IMR-90 (cell line): ENCODE data around the gene ZNF175.

ENCODE experiments used
- FOS ChIP-seq: fragments of 150-350 bp; IDR thresholded peaks from 2 replicates; pipeline ENCODE4 v1.6.1; 2016; ENCODE audit warnings: low read depth, low read length
- RCOR1 ChIP-seq: IDR thresholded peaks from 2 replicates; pipeline ENCODE4 v1.6.1; 2012; ENCODE audit warnings: mild to moderate bottlenecking, low read length, improper control_type of control experiment; ENCODE audit not compliant: insufficient replicate concordance

DNA sequence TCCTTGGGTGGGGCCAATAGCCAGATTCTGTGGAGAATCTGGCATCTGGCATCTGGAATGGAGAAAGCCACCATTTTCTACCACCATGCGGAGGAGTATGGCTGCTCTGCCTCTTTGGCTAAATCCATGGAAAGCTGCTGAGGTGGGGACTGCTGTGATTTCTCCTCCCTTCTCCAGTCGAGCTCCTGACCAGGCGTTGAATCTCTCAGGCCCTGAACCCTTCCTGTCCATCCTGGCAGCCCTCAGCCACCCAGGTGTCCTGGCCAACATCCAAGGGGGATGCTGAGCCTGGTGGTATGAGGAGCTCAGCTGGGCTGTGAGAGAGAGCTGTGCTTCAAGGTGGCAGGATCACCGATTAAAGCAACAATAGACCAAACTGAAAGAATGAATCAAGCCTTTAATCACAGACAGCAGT, 22.2 kb upstream of the ZNF175 start:
- TF ChIP-seq FOS = no peak
- TF ChIP-seq RCOR1 = no peak
